ENCODE measurements around the gene TEX48. TPM values are rescaled to one million over a fixed set of nuclear protein-coding genes. Genes with fewer than 3 reads are reported as not detected.

TEX48 gene
- total and polyA plus RNA-seq, 10 of the 15 experiments (the other 5 are each of a cell fraction or from before 2014, with no cell fraction given): not detected

- TF ChIP-seq POLR2A (IDR thresholded peaks at IDR 0.05; ENCODE audit: low read depth, low read length) (peak; percentile 47; the same call in 1 of the 2 replicates), CREB1 (IDR thresholded peaks at IDR 0.05; ENCODE audit: low read depth) (no peak), ELK1 (IDR thresholded peaks at IDR 0.05; ENCODE audit: low read depth, low read length) (no peak), YBX1 (IDR thresholded peaks at IDR 0.05) (no peak), WRNIP1 (IDR thresholded peaks at IDR 0.05; ENCODE audit: borderline replicate concordance, low read depth, low read length) (no peak), RCOR1 (conservative IDR thresholded peaks at IDR 0.05; ENCODE audit: low read depth, low read length) (no peak), RAD51 (IDR thresholded peaks at IDR 0.05) (no peak), RAD21 (IDR thresholded peaks at IDR 0.05; ENCODE audit: insufficient read depth, low read depth, low read length) (peak; percentile 99), TCF7 (IDR thresholded peaks at IDR 0.05; ENCODE audit: borderline replicate concordance) (no peak), CHD4 (IDR thresholded peaks at IDR 0.05) (no peak), POLR2AphosphoS5 (IDR thresholded peaks at IDR 0.05; ENCODE audit: low read length) (0 out of 2 replicates have a peak, but pooled peaks have one; percentile 48), HDAC6 (IDR thresholded peaks at IDR 0.05; ENCODE audit: unreplicated experiment) (no peak), TBL1XR1 (IDR thresholded peaks at IDR 0.05; ENCODE audit: low read depth, low read length) (no peak), SMC3 (IDR thresholded peaks at IDR 0.05; ENCODE audit: borderline replicate concordance, low read length) (peak; percentile 98), KDM1A (IDR thresholded peaks at IDR 0.05; ENCODE audit: borderline replicate concordance) (no peak), DPF2 (IDR thresholded peaks at IDR 0.05) (no peak), CTCF (IDR thresholded peaks at IDR 0.05 in 2 of 3, conservative IDR thresholded peaks at IDR 0.05 in 1 of 3; ENCODE audit: control insufficient read depth in 2 of 3, extremely low read depth in 1 of 3, insufficient read depth in 1 of 3, low read depth in 3 of 3, low read length in 3 of 3) (peak; percentile 89 to 99 (median 95); a peak in 5 of 6 replicates), SREBF2 (IDR thresholded peaks at IDR 0.05; ENCODE audit: low read length) (no peak)
Measured at GRCh38 chr9:114653556-114654159, 28.3 kb downstream of the TEX48 start (continued).
